Measurements from ENCODE around the gene LETM1.

LETM1 gene

DNA sequence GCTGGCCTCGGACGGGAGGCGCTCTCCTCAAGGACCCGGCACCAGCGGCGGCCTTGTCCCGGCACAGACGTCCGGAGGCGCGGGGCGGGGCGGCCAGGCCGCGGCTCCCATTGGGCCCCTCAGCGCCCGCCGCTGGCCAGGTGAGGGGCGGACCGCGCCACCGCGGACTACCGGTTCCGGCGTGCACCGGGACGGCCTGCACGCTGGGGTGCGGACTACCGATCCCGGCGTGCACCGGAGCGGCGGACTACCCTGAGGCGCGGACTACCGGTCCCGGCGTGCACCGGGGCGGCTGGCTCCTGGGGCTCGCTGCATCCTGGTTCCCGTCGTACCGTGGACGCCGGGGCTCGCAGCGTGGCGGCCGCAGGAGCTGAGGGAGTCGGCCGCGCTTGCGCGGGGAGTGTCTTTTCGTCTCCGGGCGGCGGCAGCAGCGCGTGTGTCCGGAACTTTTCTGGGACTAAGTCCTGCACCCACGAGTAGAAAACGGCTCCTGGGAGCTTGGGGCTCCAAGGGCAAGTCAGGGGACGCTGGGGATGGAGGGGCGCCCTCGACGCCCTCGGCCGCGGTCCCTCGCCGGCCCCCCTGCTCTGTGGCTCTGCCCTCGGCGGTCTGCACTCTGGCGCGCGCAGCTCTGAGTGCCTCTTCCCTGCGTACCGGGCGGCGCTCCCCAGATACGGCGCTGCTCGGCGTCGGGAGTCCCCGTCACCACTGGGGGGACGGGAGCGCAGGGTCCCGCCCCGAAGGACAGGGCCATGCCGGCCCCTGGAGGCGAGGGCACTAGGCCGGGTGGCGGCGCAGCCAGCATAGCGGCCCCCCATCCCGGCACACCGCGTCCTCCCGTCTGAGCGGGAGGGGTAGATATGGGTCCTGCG is at the start of gene LETM1:
Gene LETM1, minus strand, starts transcription at position 86 of the 872 bp plus-strand sequence. CDS start 206 bp downstream, outside the sequence.
- DNase-seq = peak; percentile 93

DNA sequence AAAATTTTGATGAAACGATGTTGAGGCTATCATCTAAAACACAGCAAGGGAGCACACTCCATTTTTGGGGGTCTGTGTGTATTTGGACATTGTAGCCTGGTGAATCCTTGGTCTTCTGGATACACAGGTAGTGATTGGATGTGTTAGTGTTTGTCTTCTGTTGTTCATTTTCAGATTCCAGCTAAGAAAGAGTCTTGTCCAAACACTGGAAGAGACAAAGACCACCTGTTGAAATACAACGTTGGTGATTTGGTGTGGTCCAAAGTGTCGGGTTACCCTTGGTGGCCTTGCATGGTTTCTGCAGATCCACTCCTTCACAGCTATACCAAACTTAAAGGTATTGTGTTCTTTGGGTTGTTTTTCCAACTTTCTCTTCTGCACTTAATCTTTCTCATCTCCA is 48.1 kb upstream of the LETM1 start:
- no peak for DNase-seq

DNA sequence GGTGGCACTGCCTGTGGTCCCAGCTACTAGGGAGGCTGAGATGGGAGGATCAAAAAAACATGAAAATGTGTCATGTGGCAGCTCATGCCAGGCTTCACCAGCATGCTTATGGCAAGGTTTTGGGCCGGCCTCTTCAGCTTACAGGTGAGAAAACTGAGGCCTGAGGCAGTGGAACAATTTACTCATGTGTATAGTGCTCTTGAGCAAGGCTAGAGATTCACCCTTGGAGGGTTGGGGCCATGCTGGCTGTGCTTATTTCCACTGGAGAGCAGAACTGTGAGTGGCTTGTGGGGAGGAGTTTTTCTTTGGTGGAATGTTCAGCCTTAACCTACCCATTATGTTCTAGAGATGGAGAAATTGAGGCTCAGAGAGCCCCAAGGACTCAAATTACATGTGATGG is 47.1 kb upstream of the LETM1 start:
- no peak for DNase-seq

DNA sequence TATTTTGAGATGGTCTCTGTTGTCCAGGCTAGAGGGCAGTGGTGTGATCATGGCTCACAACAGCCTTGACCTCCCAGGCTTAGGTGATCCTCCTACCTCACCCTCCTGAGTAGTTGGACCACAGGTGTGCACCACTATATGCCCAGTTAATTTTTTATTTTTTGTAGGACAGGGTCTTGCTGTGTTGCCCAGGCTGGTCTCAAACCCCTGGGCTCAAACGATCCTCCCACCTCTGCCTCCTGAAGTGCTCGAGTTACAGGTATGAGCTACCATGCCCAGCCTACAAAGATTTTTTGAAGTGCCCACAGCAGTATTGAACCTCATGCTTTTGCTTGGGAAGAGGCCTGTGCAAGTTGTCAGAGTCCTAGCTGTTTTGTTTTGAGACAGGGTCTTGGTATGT is 46.3 kb upstream of the LETM1 start:
- DNase-seq = no peak

DNA sequence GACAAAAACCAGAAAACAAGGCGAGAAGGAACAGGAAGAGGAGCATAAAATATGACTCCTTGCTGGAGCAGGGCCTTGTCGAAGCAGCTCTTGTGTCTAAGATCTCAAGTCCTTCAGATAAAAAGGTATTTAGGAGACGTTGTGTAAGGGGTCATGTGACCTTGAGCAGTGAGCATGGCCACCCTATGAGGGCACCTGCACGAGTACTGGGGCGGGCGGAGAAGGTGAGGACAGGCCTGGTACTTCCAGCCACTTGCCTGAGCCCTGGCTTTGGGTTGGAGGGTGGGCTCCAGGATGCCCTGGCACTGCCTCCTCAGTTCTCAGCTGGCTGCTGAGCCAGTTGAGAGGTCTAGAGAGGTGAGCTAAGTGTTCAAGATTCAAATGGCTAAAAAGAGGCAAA is 45.2 kb upstream of the LETM1 start:
- no peak for DNase-seq

DNA sequence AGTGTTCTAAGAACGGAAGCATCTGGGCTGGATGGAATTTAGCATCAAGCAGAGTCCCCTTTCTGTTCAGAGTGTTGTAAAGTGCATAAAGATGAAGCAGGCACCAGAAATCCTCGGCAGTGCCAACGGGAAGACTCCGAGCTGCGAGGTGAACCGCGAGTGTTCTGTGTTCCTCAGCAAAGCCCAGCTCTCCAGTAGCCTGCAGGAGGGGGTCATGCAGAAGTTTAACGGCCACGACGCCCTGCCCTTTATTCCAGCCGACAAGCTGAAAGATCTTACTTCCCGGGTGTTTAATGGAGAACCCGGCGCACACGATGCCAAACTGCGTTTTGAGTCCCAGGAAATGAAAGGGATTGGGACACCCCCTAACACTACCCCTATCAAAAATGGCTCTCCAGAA is 44.7 kb upstream of the LETM1 start:
- DNase-seq = no peak

DNA sequence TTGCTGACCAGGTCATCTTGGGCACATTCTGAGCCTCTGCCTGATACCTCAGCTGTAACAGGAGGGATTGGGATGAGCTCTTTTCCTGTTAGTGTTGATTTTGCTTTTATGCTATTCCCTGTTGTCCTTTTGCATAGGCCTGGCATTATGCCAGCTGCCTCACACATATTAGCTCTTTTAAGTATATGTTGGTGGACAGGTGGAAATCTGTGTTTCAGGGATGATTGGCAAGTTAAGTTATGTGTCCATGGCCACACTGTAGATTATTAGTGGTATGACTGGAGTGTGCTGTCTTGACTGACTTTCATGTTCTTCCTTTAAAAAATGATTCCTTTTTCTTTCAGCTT is 44.1 kb upstream of the LETM1 start:
- no peak for DNase-seq

DNA sequence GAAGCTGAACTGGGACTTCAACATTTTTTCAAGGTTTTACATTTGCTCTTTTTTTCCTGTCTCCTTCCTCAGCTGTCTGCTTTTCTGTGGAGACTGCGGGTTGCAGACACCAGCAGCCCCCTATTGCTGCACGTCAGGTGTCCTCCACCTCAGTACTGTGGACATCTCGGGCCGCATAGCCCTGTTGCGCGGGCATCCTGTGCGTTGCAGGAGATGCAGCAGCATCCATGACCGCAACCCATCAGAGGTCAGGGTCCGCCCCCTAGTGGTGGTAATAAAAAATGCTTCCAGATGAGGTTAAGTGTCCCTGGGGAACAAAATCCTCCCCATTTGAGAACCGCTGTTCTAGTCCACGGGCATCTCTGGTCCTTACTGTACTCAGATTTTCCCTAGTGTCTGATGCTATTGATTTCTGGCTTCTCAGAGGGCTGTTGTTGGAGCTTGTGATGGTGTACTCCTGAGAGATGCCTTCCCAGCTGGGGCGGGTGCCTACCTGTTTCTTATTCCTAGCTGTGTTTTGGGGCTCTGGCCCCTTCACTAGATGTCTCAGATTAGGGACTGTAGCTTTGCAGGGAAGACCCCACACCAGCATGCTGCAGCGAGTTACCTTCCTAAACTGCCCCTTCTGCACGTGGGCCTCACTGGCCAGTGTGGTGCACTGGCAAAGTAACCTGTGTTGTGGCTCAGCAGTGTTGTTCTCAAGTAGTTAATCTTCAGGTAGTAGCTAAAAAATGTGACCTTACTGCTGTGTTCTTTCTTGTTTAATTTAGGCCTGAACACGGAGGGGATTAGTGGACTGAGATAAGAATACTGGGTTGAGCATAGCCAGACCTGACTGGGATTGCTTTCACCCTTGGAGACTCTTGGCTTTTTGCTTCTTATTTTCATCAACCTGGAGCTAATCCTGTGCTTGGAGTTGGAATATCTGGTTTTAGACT is 43.5 kb upstream of the LETM1 start:
- DNase-seq = peak; percentile 73

DNA sequence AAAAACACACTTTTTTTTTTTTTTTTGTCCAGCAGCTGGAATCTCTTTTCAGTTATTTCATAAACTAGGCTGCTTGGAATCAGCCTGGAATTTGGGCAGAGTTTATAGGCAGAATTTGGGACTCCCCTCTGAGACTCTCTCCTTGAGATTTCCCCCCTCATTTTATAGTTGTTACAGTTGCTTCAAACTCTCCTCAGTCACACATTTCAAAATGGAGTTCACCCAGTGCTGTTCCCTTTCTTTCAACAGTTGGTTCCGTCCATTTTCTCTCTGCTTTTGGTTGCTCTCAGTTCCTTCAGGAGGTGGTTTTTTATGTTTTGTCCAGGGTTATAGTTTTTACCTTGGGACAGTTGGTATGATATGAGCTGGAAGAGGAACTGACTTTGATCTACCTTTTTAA is 42.7 kb upstream of the LETM1 start:
- no peak for DNase-seq

DNA sequence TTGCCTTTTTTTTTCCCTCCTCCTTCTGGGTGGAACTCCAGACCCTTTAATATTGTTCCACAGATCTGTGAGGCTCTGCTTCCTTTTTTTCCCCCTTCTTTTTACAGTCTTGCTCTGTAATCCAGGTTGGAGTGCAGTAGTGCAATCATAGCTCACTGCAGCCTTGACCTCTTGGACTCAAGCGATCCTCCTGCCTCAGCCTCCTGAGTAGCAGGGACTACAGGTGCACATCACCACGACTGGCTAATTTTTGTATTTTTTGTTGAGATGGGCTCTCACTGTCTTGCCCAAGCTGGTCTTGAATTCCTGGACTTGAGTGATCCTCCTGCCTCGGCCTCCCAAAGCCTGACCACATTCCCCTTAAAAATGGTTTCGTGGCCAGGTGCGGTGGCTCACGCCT is 42.1 kb upstream of the LETM1 start:
- DNase-seq = no peak

DNA sequence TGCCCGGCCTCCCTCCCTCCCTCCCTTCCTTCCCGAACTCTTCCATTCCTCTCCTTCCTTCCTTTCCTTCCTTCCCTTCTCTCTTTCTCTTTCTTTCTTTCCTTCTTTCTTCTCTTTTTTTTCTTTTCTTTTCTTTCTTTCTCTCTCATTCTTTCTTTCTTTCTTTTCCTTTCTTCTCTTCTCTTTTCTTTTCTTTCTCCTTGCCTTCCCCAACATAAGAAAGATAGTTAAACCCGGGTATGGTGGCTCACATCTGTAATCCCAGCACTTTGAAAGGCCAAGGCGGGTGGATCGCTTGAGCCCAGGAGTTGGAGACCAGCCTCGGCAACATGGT is 40.7 kb upstream of the LETM1 start:
- DNase-seq = no peak

DNA sequence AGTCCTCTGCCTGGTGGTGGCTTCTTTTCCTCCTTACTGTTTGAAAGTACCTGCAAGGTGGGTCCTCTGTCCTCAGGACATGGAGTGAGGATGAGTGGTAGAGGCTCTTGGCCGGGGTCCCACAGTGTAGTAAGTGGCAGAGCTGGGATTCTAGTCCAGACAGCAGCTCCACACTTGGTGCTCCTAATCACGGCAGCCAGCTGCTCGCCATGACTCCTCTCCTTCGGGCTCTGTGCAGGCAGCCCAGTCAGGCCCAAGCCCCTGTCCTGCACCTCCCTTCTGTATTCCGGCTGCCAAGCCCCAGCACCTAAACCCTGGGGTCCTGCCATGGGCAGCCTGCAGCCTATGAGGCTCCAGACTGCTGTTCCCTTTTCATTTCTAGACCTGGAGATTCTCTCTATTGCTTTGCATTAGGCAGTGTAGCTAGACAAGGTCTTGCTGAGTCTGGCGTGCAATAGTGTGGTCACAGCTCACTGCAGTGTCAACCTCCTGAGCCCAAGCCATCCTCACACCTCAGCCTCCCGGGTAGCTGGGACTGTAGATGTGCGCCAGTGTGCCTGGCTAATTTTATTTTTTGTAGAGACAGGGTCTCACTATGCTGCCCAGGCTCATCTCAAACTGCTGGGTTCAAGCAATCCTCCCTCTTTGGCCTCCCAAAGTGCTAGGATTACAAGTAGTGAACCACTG is 40.2 kb upstream of the LETM1 start:
- DNase-seq = no peak

DNA sequence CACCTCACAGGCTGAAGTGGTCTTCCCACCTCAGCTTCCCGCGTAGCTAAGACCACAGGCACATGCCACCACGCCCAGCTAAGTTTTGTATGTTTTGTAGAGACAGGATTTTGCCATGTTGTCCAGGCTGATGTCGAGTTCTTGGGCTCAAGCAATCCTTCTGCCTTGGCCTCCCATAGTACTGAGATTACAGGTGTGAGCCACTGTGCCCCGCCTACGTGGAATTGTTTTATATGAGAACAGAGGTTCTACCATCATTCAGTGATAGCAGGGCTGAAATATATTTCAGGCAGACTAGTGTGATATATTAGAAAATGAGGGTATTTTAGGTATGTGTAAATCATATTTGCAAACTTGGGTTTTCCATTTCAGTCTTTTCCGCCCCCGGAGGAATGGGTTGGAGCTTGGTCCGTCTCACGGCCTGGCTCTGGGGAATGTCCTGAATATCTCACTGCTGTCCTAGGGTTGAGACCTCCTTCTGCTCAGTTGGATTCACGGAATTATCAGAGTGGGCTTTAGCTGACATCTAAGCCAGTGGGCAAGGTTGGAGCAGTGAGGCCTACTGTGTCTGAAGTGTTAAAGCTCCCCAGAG is 35.1 kb upstream of the LETM1 start:
- DNase-seq = peak; percentile 16

DNA sequence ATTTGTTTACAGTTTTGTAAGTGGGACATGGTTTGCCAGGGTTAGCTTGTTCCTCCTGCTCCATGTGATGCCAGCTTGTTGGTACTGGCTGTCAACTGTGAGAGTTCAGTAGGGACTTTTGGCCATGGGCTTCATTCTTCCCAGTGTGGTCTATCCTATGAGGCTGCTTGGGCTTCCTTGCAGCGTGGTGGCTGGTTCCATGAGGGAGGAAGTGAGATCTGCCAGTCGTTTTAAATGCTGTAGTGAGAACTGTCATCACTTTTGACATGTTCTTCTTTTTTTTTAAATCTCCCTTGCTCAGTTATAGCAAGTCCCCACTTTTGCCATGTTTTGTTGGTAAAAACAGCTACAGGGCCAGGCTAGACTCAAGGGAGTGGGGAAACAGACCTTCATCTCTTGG is 31.1 kb upstream of the LETM1 start:
- DNase-seq = peak; percentile 56

DNA sequence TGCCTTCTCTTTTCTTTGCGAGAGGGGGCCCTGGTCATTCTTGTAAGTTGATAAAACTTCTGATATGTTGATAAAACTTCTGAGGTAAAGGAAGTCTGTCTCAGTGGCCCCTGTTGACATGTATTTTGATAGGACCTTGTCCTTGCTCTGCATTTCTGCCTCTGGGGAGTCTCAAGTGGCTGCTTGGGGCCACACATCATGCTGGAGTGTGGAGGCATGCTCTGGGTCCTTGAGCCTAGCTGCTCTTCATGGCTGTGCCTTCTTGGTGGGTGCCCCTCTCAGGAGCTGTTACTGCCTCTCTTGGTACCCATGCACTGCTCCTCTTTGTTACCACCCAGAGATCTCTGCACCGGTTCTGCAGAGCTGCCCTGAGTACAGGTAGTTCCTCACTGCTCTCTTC is 29.5 kb upstream of the LETM1 start:
- no peak for DNase-seq

DNA sequence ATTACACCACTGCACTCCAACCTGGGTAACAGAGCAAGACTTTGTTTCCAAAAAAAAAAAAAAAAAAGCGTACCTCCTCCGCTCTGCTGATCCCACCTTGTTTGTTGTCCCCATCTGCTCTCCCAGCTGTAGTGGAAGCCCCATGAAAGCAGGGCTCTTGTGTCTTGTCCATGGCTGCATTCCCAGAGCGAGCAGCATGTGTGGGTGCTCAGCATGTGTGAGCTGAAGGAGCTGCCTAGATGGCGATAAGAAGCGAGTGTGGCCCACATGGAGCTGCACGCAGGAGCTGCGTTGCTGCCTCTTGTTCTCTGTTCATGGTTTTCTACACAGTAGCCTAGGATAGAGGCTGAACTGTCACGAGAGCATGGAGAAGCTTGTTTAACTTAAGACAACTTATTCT is 27.6 kb upstream of the LETM1 start:
- no peak for DNase-seq

DNA sequence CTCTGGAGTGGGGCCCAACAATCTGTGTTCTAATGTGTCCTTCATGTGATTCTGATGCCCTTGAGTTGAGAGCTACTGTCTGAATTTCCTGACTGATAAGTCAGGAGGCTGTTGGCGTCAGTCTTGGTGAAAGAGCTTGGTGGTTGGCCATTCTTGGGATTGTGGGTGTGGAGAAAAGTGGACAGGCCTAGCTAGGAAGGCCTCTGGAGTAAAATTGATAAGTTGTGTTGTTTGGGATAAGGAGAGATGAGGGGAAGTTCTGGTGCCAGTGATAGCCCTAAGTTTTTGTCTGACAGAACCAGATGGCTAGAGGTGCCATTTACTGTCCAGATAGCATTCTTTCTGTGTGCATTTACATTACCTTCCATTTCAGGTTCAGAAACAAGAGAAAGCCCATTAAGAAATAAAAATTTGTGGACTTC is 26.9 kb upstream of the LETM1 start:
- no peak for DNase-seq

DNA sequence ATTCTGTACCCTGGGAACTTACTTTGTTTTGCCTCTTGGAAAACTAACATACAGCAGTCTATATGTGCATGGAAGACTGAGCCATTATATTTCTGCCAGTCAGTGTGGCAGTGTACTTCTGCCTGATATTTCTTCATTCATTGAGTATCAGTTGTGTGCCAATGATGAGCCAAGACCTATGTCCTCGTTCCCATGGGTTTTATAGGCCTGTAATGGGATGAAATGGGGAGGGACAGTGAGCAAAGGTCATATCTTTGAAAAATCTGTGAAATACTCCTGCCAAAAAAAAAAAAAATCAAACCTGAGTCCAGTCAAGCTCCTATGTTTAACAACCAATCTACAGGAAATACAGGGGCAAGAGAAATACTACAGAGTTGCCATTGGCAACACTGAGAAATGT is 24.4 kb upstream of the LETM1 start:
- no peak for DNase-seq

DNA sequence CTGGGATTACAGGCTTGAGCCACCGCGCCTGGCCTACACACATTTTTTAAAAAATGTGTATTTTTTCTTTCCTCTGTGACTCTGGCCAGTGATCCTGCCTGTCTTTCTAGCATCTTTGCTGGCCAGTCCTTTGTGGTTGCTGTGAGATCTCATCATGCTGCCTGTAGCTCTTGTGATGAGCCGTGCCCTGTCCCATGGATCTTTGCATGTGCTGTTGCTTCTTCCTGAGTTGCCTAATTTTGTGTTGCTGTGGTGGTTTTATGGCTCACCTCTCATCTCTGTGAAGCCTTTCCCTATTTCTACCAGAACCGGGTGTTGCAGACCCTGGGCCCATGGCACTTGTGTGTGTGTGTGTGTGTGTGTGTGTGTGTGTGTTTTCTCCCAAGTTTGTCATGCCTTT is 23.5 kb upstream of the LETM1 start:
- DNase-seq = peak; percentile 17

DNA sequence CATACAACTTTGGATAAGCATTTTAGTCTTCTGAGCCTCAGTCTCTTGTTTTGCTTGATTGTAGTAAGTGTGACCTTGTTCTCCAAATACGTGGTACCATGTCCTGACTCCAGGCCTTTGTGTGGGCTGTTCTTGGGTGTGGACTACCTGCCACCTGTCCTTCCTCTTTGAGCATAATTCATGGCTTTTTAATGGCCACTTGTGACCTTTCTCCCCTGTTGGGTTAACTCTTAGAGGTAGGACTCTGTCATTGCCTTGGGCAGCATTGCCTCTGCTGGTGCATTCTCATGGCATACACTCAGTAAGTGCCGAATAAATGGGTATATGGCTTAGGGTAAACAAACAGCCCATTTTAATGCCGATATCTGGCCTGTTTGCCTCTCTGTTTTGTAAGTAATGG is 18.2 kb upstream of the LETM1 start:
- DNase-seq = no peak

DNA sequence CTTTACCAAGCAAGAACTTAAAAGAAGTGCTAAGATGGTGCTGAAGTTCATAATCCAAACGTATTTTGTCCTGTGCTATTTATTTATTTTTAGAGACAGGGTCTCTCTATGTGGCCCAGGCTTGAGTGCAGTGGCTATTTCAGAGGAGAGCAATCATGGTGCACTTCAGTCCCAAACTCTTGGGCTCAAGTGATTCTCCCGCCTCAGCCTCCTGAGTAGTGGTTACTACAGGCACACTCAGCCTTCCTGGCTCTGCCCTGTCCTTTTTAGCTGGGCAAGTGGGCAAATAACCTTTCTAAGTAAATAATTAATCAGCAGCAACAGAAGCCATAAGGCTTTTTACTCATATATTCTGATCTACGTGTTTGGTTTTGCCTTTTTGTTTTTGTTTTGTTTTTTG is 17.8 kb upstream of the LETM1 start:
- DNase-seq = no peak

DNA sequence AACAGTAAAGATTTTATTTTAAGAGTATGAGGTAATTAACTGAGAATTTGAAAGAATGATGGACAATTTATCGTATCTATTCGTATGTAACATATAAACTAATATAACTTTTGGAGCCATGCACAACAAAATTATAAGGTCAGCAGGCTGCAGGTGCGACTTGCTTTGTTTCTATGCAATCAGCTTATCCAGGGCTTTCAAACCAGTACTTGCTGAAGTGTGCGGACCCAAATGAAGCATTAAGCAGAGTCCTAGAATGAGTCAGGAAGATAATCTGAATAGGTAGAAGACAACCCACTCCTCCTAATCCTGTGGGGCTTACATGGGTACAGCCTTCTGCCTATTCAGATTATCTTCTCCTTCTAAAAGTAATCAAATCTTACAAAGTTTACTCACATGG is 17.3 kb upstream of the LETM1 start:
- DNase-seq = no peak

DNA sequence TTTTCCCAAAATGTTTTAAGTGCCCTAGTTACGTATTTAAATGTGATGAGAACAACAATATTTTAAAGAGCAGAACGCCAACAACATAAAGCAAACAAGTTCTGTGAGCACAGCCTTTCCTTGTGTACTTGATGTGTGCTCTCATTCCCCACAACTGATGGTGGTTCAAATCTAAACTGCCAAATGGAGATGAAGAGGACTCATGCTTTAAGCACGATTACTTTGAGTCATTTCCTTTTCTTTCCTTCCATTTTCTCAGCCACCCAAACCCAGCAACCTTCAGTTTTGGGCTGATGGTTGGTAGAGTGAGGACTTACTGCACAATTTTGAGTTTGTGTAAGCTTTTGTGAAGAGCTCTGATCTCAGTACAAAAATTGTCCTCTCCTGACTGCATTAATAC is 16.9 kb upstream of the LETM1 start:
- DNase-seq = peak; percentile 9
